Neural progenitor cell (in vitro differentiated cells): ENCODE measurements around the gene MGLL.

Experiments used
- CTCF ChIP-seq: fragments of 200-600 bp; sonication (generic); IDR thresholded peaks from 2 replicates; pipeline ENCODE4 v1.5.1; 2017; ENCODE audit warnings: antibody characterized with exemption, mild to moderate bottlenecking
- EZH2 ChIP-seq: fragments of 200-600 bp; sonication (generic); IDR thresholded peaks from 2 replicates; pipeline ENCODE4 v1.6.1; 2017; ENCODE audit warnings: antibody characterized with exemption, mild to moderate bottlenecking, moderate library complexity

GRCh38 chr3:127798716-127799115 lies 23.6 kb downstream of the MGLL start:
- no peak for TF ChIP-seq CTCF
- TF ChIP-seq EZH2, result no peak
